Measurements from ENCODE around the gene AOX1. TPM values are rescaled to one million over a fixed set of nuclear protein-coding genes. Genes with fewer than 3 reads are reported as not detected.

The AOX1 gene
- total RNA-seq, 2 experiments from 2014 or later: not detected

GRCh38 chr2:200578778-200579177 lies 7.0 kb upstream of the AOX1 start:
- Histone ChIP-seq H3K9me3 (ENCODE audit: control insufficient read depth in 1 of 2, insufficient read depth in 1 of 2, low read length in 2 of 2) (no peaks in the 10 kb centered on the region), H3K27ac (ENCODE audit: low read depth in 1 of 2, low read length in 2 of 2) (no peak overlapping the region), H3K27me3 (ENCODE audit: control insufficient read depth in 1 of 2, insufficient read depth in 2 of 2, low read length in 2 of 2) (no peaks in the 10 kb centered on the region), H3K4me3 (ENCODE audit: low read length) (no peak overlapping the region), H3K36me3 (ENCODE audit: insufficient read depth, low read length) (no peaks in the 10 kb centered on the region), H3K4me1 (ENCODE audit: insufficient read depth, low read length) (no peaks in the 10 kb centered on the region)
- intact Hi-C loops (cut with DNase I, micrococcal nuclease): loop anchor here (5.0 to 10.0 kb wide), 6 partner anchors 124 to 599 kb away; no protein-coding TSS in a partner anchor
- H3K36me3 Mint-ChIP-seq (ENCODE audit: low read depth): no peaks in the 10 kb centered on the region
- CTCF ChIA-PET: interaction anchor here (1.1 kb wide), 1 partner anchor 134 kb away, joined by 3 read pairs; no protein-coding TSS in a partner anchor
- H3K9me3 Mint-ChIP-seq: no peaks in the 10 kb centered on the region
- no peaks in the 10 kb centered on the region for H3K27me3 Mint-ChIP-seq
- DNase-seq (peak in 3 of 14 experiments; percentile 24 to 45 (median 39)), ATAC-seq (ENCODE audit: poor library complexity) (peak; percentile 43)
- POLR2A ChIA-PET: interaction anchor here (0.8 kb wide), 1 partner anchor 236 kb away, joined by 3 read pairs; no protein-coding TSS in a partner anchor
- no peak overlapping the region for H3K27ac Mint-ChIP-seq
- no peaks in the 10 kb centered on the region for H3K4me1 Mint-ChIP-seq (ENCODE audit: low read depth)
- H3K4me3 Mint-ChIP-seq: no peak overlapping the region
- peak; percentile 31 for TF ChIP-seq CTCF (IDR thresholded peaks at IDR 0.05)

GRCh38 chr2:200584639-200585038 lies 1.2 kb upstream of the AOX1 start:
- Mint-ChIP-seq H3K27ac (no peak overlapping the region), H3K4me1 (ENCODE audit: low read depth) (peaks cover 9% of the 10 kb centered on the region), H3K9me3 (no peaks in the 10 kb centered on the region), H3K36me3 (ENCODE audit: low read depth) (no peaks in the 10 kb centered on the region), H3K27me3 (no peaks in the 10 kb centered on the region), H3K4me3 (no peak overlapping the region)
- no peak for TF ChIP-seq CTCF (IDR thresholded peaks at IDR 0.05)
- ATAC-seq (ENCODE audit: poor library complexity): no peak
- no peaks in the 10 kb centered on the region for H3K36me3 ChIP-seq (ENCODE audit: insufficient read depth, low read length)
- no peaks in the 10 kb centered on the region for H3K27me3 ChIP-seq (ENCODE audit: control insufficient read depth in 1 of 2, insufficient read depth in 2 of 2, low read length in 2 of 2)
- no peaks in the 10 kb centered on the region for H3K9me3 ChIP-seq (ENCODE audit: control insufficient read depth in 1 of 2, insufficient read depth in 1 of 2, low read length in 2 of 2)
- H3K27ac ChIP-seq (ENCODE audit: low read depth in 1 of 2, low read length in 2 of 2): no peak overlapping the region
- intact Hi-C loops (cut with DNase I, micrococcal nuclease): loop anchor here in 1 of 2 experiments (5.0 kb wide), 1 partner anchor 1563 kb away; no protein-coding TSS in a partner anchor
- DNase-seq: no peak
- POLR2A ChIA-PET: no interaction called here
- no peak overlapping the region for H3K4me3 ChIP-seq (ENCODE audit: low read length)
- peaks cover 11% of the 10 kb centered on the region for H3K4me1 ChIP-seq (ENCODE audit: insufficient read depth, low read length)
- CTCF ChIA-PET: no interaction called here

GRCh38 chr2:200585340-200585729 lies 479 bp upstream of the AOX1 start:
- POLR2A ChIA-PET: no interaction called here
- no peaks in the 10 kb centered on the region for H3K27me3 Mint-ChIP-seq
- ATAC-seq (ENCODE audit: poor library complexity) (no peak), DNase-seq (no peak)
- TF ChIP-seq CTCF (IDR thresholded peaks at IDR 0.05): no peak
- H3K4me3 Mint-ChIP-seq: peak overlapping the region; percentile 90
- H3K9me3 ChIP-seq (ENCODE audit: control insufficient read depth in 1 of 2, insufficient read depth in 1 of 2, low read length in 2 of 2): no peaks in the 10 kb centered on the region
- no peak overlapping the region for H3K27ac Mint-ChIP-seq
- peaks cover 9% of the 10 kb centered on the region for H3K4me1 Mint-ChIP-seq (ENCODE audit: low read depth)
- peak overlapping the region; percentile 66 for H3K4me3 ChIP-seq (ENCODE audit: low read length)
- peaks cover 11% of the 10 kb centered on the region for H3K4me1 ChIP-seq (ENCODE audit: insufficient read depth, low read length)
- H3K9me3 Mint-ChIP-seq: no peaks in the 10 kb centered on the region
- no peak overlapping the region for H3K27ac ChIP-seq (ENCODE audit: low read depth in 1 of 2, low read length in 2 of 2)
- H3K36me3 ChIP-seq (ENCODE audit: insufficient read depth, low read length): no peaks in the 10 kb centered on the region
- CTCF ChIA-PET: no interaction called here
- H3K36me3 Mint-ChIP-seq (ENCODE audit: low read depth): no peaks in the 10 kb centered on the region
- intact Hi-C loops (cut with DNase I, micrococcal nuclease): no loop called here
- no peaks in the 10 kb centered on the region for H3K27me3 ChIP-seq (ENCODE audit: control insufficient read depth in 1 of 2, insufficient read depth in 2 of 2, low read length in 2 of 2)

All from CD4-positive, alpha-beta T cell (primary cell).